Trophoblast cell (in vitro differentiated cells and primary cell): ENCODE measurements around the gene SDHB.

Experiments
- DNase-seq, 2 donors: peaks; one replicate each; pipeline ENCODE4 v3.0.0-alpha.2; 2016
- H2AFZ ChIP-seq: 2 replicates; pipeline ENCODE4 v1.6.1; 2013; ENCODE audit warnings: low read length, moderate library complexity, mild to moderate bottlenecking; ENCODE audit not compliant: insufficient read depth, poor library complexity
- H2AK5ac ChIP-seq: 2 replicates; pipeline ENCODE4 v1.6.1; 2013; ENCODE audit warnings: mild to moderate bottlenecking, low read length
- H2BK120ac ChIP-seq: 2 replicates; pipeline ENCODE4 v1.6.1; 2013; ENCODE audit warnings: low read length, mild to moderate bottlenecking, moderate library complexity; ENCODE audit not compliant: insufficient read depth, poor library complexity
- H2BK12ac ChIP-seq: 2 replicates; pipeline ENCODE4 v1.6.1; 2013; ENCODE audit warnings: mild to moderate bottlenecking, low read length, moderate library complexity
- H2BK5ac ChIP-seq: 2 replicates; pipeline ENCODE4 v1.6.1; 2013; ENCODE audit warnings: low read length, low read depth, moderate library complexity, mild to moderate bottlenecking; ENCODE audit not compliant: poor library complexity
- H3K14ac ChIP-seq: 2 replicates; pipeline ENCODE4 v1.6.1; 2013; ENCODE audit warnings: mild to moderate bottlenecking, low read length
- H3K18ac ChIP-seq: 2 replicates; pipeline ENCODE4 v1.6.1; 2013; ENCODE audit warnings: mild to moderate bottlenecking, low read length
- H3K23ac ChIP-seq: 2 replicates; pipeline ENCODE4 v1.6.1; 2013; ENCODE audit warnings: low read length
- H3K27ac ChIP-seq: 2 replicates; pipeline ENCODE4 v1.5.1; 2013; ENCODE audit warnings: low read depth, mild to moderate bottlenecking, inconsistent platforms, low read length, moderate library complexity
- H3K27me3 ChIP-seq: 2 replicates; pipeline ENCODE4 v1.6.1; 2013; ENCODE audit warnings: inconsistent platforms, mild to moderate bottlenecking, low read length, moderate library complexity; ENCODE audit not compliant: insufficient read depth
- H3K36me3 ChIP-seq, 2 experiments: 1 replicate in 1 of 2; 2 replicates in 1 of 2; pipeline ENCODE4 v1.6.1; 2013; ENCODE audit warnings: low read length in 2 of 2, mild to moderate bottlenecking in 2 of 2, moderate library complexity in 1 of 2; ENCODE audit not compliant: insufficient read depth in 2 of 2, control insufficient read depth in 1 of 2
- H3K4ac ChIP-seq: 2 replicates; pipeline ENCODE4 v1.6.1; 2013; ENCODE audit warnings: low read depth, mild to moderate bottlenecking, low read length, moderate library complexity
- H3K4me1 ChIP-seq, 2 experiments: 1 replicate in 1 of 2; 2 replicates in 1 of 2; pipeline ENCODE4 v1.6.1; 2013; ENCODE audit warnings: low read length in 2 of 2, mild to moderate bottlenecking in 2 of 2, moderate library complexity in 1 of 2; ENCODE audit not compliant: insufficient read depth in 2 of 2, control insufficient read depth in 1 of 2
- H3K4me2 ChIP-seq: 2 replicates; pipeline ENCODE4 v1.6.1; 2013; ENCODE audit warnings: inconsistent platforms, mild to moderate bottlenecking, low read length, moderate library complexity
- H3K4me3 ChIP-seq: 2 replicates; pipeline ENCODE4 v1.5.1; 2013; ENCODE audit warnings: mild to moderate bottlenecking, low read depth, low read length, inconsistent platforms
- H3K79me1 ChIP-seq: one replicate; pipeline ENCODE4 v1.6.1; 2013; ENCODE audit warnings: low read length
- H3K79me2 ChIP-seq: 2 replicates; pipeline ENCODE4 v1.6.1; 2013; ENCODE audit warnings: low read length, mild to moderate bottlenecking; ENCODE audit not compliant: control insufficient read depth, insufficient read depth, poor library complexity
- H3K9ac ChIP-seq: 2 replicates; pipeline ENCODE4 v1.6.1; 2013; ENCODE audit warnings: mild to moderate bottlenecking, low read length
- H3K9me3 ChIP-seq: 2 replicates; pipeline ENCODE4 v1.6.1; 2013; ENCODE audit warnings: low read depth, mild to moderate bottlenecking, control low read depth, inconsistent platforms, low read length; ENCODE audit not compliant: insufficient read depth
- H4K12ac ChIP-seq: 2 replicates; pipeline ENCODE4 v1.6.1; 2013; ENCODE audit warnings: low read depth, mild to moderate bottlenecking, low read length, moderate library complexity
- H4K8ac ChIP-seq: 2 replicates; pipeline ENCODE4 v1.6.1; 2013; ENCODE audit warnings: low read depth, mild to moderate bottlenecking, low read length, moderate library complexity
- H4K91ac ChIP-seq: one replicate; pipeline ENCODE4 v1.6.1; 2013; ENCODE audit warnings: low read depth, mild to moderate bottlenecking, low read length, moderate library complexity
- WGBS: extraction: QIAGEN DNeasy Blood & Tissue Kit; methylation state at CpG from one replicate; pipeline ENCODE4 v1.1.7; 2013; ENCODE audit warnings: missing lambda C conversion rate; ENCODE audit not compliant: insufficient read length, insufficient coverage; ENCODE audit errors: extremely low coverage; 5-methylcytosine and 5-hydroxymethylcytosine counted together

Gene SDHB

GRCh38 chr1:17060306-17060749 is 6.5 kb upstream of the SDHB start:
- Histone ChIP-seq H3K14ac (no peak overlapping the region), H2BK5ac (no peak overlapping the region), H4K12ac (no peak overlapping the region), H3K36me3 (no peaks in the 10 kb centered on the region), H3K4me3 (no peak overlapping the region), H2AFZ (no peak overlapping the region), H4K8ac (no peak overlapping the region), H3K4me2 (no peak overlapping the region), H3K79me1 (no peaks in the 10 kb centered on the region), H2BK12ac (no peak overlapping the region), H3K27me3 (no peaks in the 10 kb centered on the region), H2BK120ac (no peak overlapping the region), H3K27ac (no peak overlapping the region), H3K79me2 (no peaks in the 10 kb centered on the region), H3K4ac (no peak overlapping the region), H3K4me1 (peaks cover 0 to 2% of the 10 kb centered on the region in 2 experiments), H3K9ac (no peak overlapping the region), H3K23ac (no peak overlapping the region), H3K9me3 (no peaks in the 10 kb centered on the region), H3K18ac (no peak overlapping the region), H2AK5ac (no peak overlapping the region), H4K91ac (no peak overlapping the region)
- no CpG with 5 or more reads among the region's 11 CpGs for WGBS
- DNase-seq = no peak

- Histone ChIP-seq H4K8ac (no peak overlapping the region), H2AK5ac (no peak overlapping the region), H3K36me3 (no peaks in the 10 kb centered on the region), H3K4me1 (peaks cover 0 to 2% of the 10 kb centered on the region in 2 experiments), H3K9ac (no peak overlapping the region), H3K79me2 (no peaks in the 10 kb centered on the region), H2AFZ (no peak overlapping the region), H3K27ac (no peak overlapping the region), H3K4me3 (no peak overlapping the region), H2BK12ac (no peak overlapping the region), H3K14ac (no peak overlapping the region), H2BK120ac (no peak overlapping the region), H3K4ac (no peak overlapping the region), H3K23ac (no peak overlapping the region), H2BK5ac (no peak overlapping the region), H3K9me3 (no peaks in the 10 kb centered on the region), H4K12ac (no peak overlapping the region), H4K91ac (no peak overlapping the region), H3K4me2 (no peak overlapping the region), H3K79me1 (no peaks in the 10 kb centered on the region), H3K27me3 (no peaks in the 10 kb centered on the region), H3K18ac (no peak overlapping the region)
- no CpG with 5 or more reads among the region's 12 CpGs for WGBS
- peak; percentile 80 to 86 for DNase-seq
These were observed 5.8 kb upstream of the SDHB start for GRCh38 chr1:17059391-17060305.

- no peak overlapping the region for H2AK5ac ChIP-seq
- no peak overlapping the region for H3K18ac ChIP-seq
- H3K27me3 ChIP-seq = no peaks in the 10 kb centered on the region
- no peak overlapping the region for H3K4me2 ChIP-seq
- no peak overlapping the region for H2AFZ ChIP-seq
- no peak overlapping the region for H4K91ac ChIP-seq
- no peaks in the 10 kb centered on the region for H3K36me3 ChIP-seq
- H4K8ac ChIP-seq = no peak overlapping the region
- no peak overlapping the region for H3K27ac ChIP-seq
- no peak overlapping the region for H3K4me3 ChIP-seq
- no CpG with 5 or more reads among the region's 4 CpGs for WGBS
- H2BK12ac ChIP-seq = no peak overlapping the region
- no peak overlapping the region for H3K23ac ChIP-seq
- H3K79me2 ChIP-seq = peaks cover 7% of the 10 kb centered on the region
- H4K12ac ChIP-seq = no peak overlapping the region
- H3K14ac ChIP-seq = no peak overlapping the region
- peaks cover 0 to 7% of the 10 kb centered on the region in 2 experiments for H3K4me1 ChIP-seq
- peaks cover 2% of the 10 kb centered on the region for H3K9me3 ChIP-seq
- H3K4ac ChIP-seq = no peak overlapping the region
- no peak for DNase-seq
- no peak overlapping the region for H3K9ac ChIP-seq
- no peak overlapping the region for H2BK5ac ChIP-seq
- H2BK120ac ChIP-seq = no peak overlapping the region
- H3K79me1 ChIP-seq = peaks cover 2% of the 10 kb centered on the region
These were observed 2.7 kb upstream of the SDHB start for GRCh38 chr1:17056551-17056950.

- H2AFZ ChIP-seq = no peak overlapping the region
- H3K27ac ChIP-seq = no peak overlapping the region
- H3K9ac ChIP-seq = no peak overlapping the region
- H2BK120ac ChIP-seq = no peak overlapping the region
- H3K27me3 ChIP-seq = no peaks in the 10 kb centered on the region
- H4K91ac ChIP-seq = no peak overlapping the region
- H3K18ac ChIP-seq = no peak overlapping the region
- H3K79me2 ChIP-seq = peaks cover 7% of the 10 kb centered on the region
- peaks cover 0 to 7% of the 10 kb centered on the region in 2 experiments for H3K4me1 ChIP-seq
- no peak overlapping the region for H4K8ac ChIP-seq
- no peak overlapping the region for H2BK12ac ChIP-seq
- WGBS = no CpG with 5 or more reads among the region's 7 CpGs
- H3K4me3 ChIP-seq = no peak overlapping the region
- peaks cover 2% of the 10 kb centered on the region for H3K79me1 ChIP-seq
- no peak overlapping the region for H3K23ac ChIP-seq
- H3K4me2 ChIP-seq = no peak overlapping the region
- H2BK5ac ChIP-seq = no peak overlapping the region
- H3K14ac ChIP-seq = no peak overlapping the region
- no peak overlapping the region for H2AK5ac ChIP-seq
- DNase-seq = no peak
- H3K36me3 ChIP-seq = no peaks in the 10 kb centered on the region
- H3K4ac ChIP-seq = no peak overlapping the region
- H3K9me3 ChIP-seq = peaks cover 2% of the 10 kb centered on the region
- H4K12ac ChIP-seq = no peak overlapping the region
These were observed 2.0 kb upstream of the SDHB start for GRCh38 chr1:17055801-17056200.
